H1 (cell line): ENCODE measurements around the gene GTSE1. TPM values are rescaled to one million over a fixed set of nuclear protein-coding genes. Genes with fewer than 3 reads are reported as not detected.

Source experiments
- CTCF ChIA-PET: fragments of 300-600 bp; sonication (Branson Sonifier 250); formaldehyde crosslinking; loops from one replicate; lab custom pipeline; 2021; ENCODE audit not compliant: partially characterized antibody; lab: Charles Lee
- POLR2A ChIA-PET: fragments of 300-600 bp; sonication (Branson Sonifier 250); formaldehyde crosslinking; loops from one replicate; lab custom pipeline; 2021; ENCODE audit warnings: inconsistent platforms; ENCODE audit not compliant: partially characterized antibody; lab: Charles Lee
- DNase-seq, 2 experiments: peaks; one replicate each; pipeline versions ENCODE4 v3.0.0 to v3.0.0-alpha.2; 2010 to 2022; ENCODE audit warnings: low spot score in 2 of 2, low read depth in 1 of 2, mixed read lengths in 1 of 2
- FAIRE-seq: peaks from 2 replicates; lab custom pipeline; 2011; peaks lifted over from hg19 to GRCh38; lab: Jason Lieb, UNC
- H2AFZ ChIP-seq: 2 replicates; pipeline ENCODE4 v1.8.1; 2012; ENCODE audit warnings: low read length, inconsistent platforms
- H2AK5ac ChIP-seq: 2 replicates; pipeline ENCODE4 v1.6.1; 2013; ENCODE audit warnings: low read depth, low read length
- H2BK120ac ChIP-seq: replicated peaks from 2 replicates; pipeline ENCODE3; 2013; ENCODE audit warnings: low read depth, low read length, inconsistent platforms
- H2BK12ac ChIP-seq: 2 replicates; pipeline ENCODE4 v1.6.1; 2013; ENCODE audit warnings: low read depth, low read length
- H2BK15ac ChIP-seq: 2 replicates; pipeline ENCODE4 v1.6.1; 2013; ENCODE audit warnings: low read length
- H2BK20ac ChIP-seq: 2 replicates; pipeline ENCODE4 v1.6.1; 2013; ENCODE audit warnings: low read length
- H2BK5ac ChIP-seq: 2 replicates; pipeline ENCODE4 v1.6.1; 2013; ENCODE audit warnings: low read depth, low read length
- H3K14ac ChIP-seq: 2 replicates; pipeline ENCODE4 v1.6.1; 2013; ENCODE audit warnings: inconsistent platforms; ENCODE audit not compliant: insufficient read length
- H3K18ac ChIP-seq: 2 replicates; pipeline ENCODE4 v1.6.1; 2013; ENCODE audit warnings: low read length; ENCODE audit errors: extremely low read depth
- H3K23ac ChIP-seq: 2 replicates; pipeline ENCODE4 v1.6.1; 2013; ENCODE audit warnings: inconsistent platforms; ENCODE audit not compliant: insufficient read length
- H3K23me2 ChIP-seq: 2 replicates; pipeline ENCODE4 v1.6.1; 2013; ENCODE audit warnings: low read depth, low read length
- H3K27ac ChIP-seq: 2 replicates; pipeline ENCODE4 v1.6.1; 2011; ENCODE audit warnings: low read depth, low read length, inconsistent platforms
- H3K27me3 ChIP-seq, 4 experiments: replicated peaks in 1 of 4; 1 replicate in 1 of 4; 2 replicates in 3 of 4; pipeline versions ENCODE4 v1.6.1 to v1.8.1; 2011 to 2013; ENCODE audit warnings: low read length in 3 of 4, mild to moderate bottlenecking in 3 of 4, inconsistent platforms in 2 of 4, mixed read lengths in 2 of 4, moderate library complexity in 1 of 4; ENCODE audit not compliant: control insufficient read depth in 3 of 4, insufficient read depth in 3 of 4; ENCODE audit errors: extremely low read depth in 1 of 4
- H3K36me3 ChIP-seq, 4 experiments: 2 replicates each; pipeline versions ENCODE4 v1.6.1 to v1.8.1; 2011 to 2013; ENCODE audit warnings: mild to moderate bottlenecking in 4 of 4, low read length in 3 of 4, moderate library complexity in 2 of 4, control low read depth in 1 of 4, inconsistent platforms in 1 of 4; ENCODE audit not compliant: insufficient read depth in 4 of 4, control insufficient read depth in 2 of 4
- H3K4ac ChIP-seq: replicated peaks from 2 replicates; pipeline ENCODE3; 2013; ENCODE audit warnings: low read length, low read depth, mixed read lengths, inconsistent platforms; ENCODE audit not compliant: insufficient read length
- H3K4me1 ChIP-seq, 4 experiments: replicated peaks in 1 of 4; 1 replicate in 1 of 4; 2 replicates in 3 of 4; pipeline versions ENCODE4 v1.6.1 to v1.8.1; 2011 to 2013; ENCODE audit warnings: low read length in 3 of 4, inconsistent platforms in 2 of 4, mixed read lengths in 1 of 4; ENCODE audit not compliant: insufficient read depth in 4 of 4, control insufficient read depth in 3 of 4
- H3K4me2 ChIP-seq, 2 experiments: 2 replicates each; pipeline versions ENCODE4 v1.6.1 to v1.8.1; 2011 to 2013; ENCODE audit warnings: low read depth in 2 of 2, low read length in 2 of 2, control low read depth in 1 of 2, inconsistent platforms in 1 of 2, mild to moderate bottlenecking in 1 of 2; ENCODE audit not compliant: insufficient read depth in 1 of 2
- H3K4me3 ChIP-seq, 4 experiments: fragments of 200-600, 300-600 bp in 1 of 4; sonication (generic), shearing (Covaris generic), sonication (Bioruptor Twin) in 1 of 4; 2 replicates each; pipeline versions ENCODE4 v1.5.1 to v1.8.1; 2011 to 2016; ENCODE audit warnings: low read length in 4 of 4, low read depth in 3 of 4, control low read depth in 2 of 4, inconsistent platforms in 2 of 4, mild to moderate bottlenecking in 2 of 4, mixed read lengths in 1 of 4, moderate library complexity in 1 of 4; ENCODE audit not compliant: insufficient read depth in 2 of 4; ENCODE audit errors: extremely low read depth in 1 of 4
- H3K56ac ChIP-seq: replicated peaks from 2 replicates; pipeline ENCODE3; 2013; ENCODE audit warnings: low read depth, mild to moderate bottlenecking, mixed read lengths, low read length, inconsistent platforms; ENCODE audit not compliant: insufficient read length
- H3K79me1 ChIP-seq: 2 replicates; pipeline ENCODE4 v1.6.1; 2013; ENCODE audit warnings: low read depth, low read length, control low read depth
- H3K79me2 ChIP-seq, 2 experiments: 2 replicates each; pipeline versions ENCODE4 v1.6.1 to v1.8.1; 2012 to 2013; ENCODE audit warnings: low read length in 2 of 2, mild to moderate bottlenecking in 2 of 2, inconsistent platforms in 1 of 2; ENCODE audit not compliant: insufficient read depth in 2 of 2, control insufficient read depth in 1 of 2
- H3K9ac ChIP-seq, 4 experiments: replicated peaks in 1 of 4; 1 replicate in 1 of 4; 2 replicates in 3 of 4; pipeline versions ENCODE4 v1.6.1 to v1.8.1; 2011 to 2013; ENCODE audit warnings: low read depth in 3 of 4, low read length in 3 of 4, control low read depth in 2 of 4, mild to moderate bottlenecking in 2 of 4, moderate library complexity in 2 of 4, inconsistent platforms in 1 of 4; ENCODE audit errors: extremely low read depth in 1 of 4
- H3K9me3 ChIP-seq, 2 experiments: 2 replicates each; pipeline versions ENCODE4 v1.6.1 to v1.8.1; 2012 to 2013; ENCODE audit warnings: mild to moderate bottlenecking in 2 of 2, moderate library complexity in 2 of 2, control low read depth in 1 of 2, inconsistent platforms in 1 of 2, low read depth in 1 of 2, low read length in 1 of 2, mixed read lengths in 1 of 2; ENCODE audit not compliant: insufficient read depth in 2 of 2
- H4K20me1 ChIP-seq, 2 experiments: replicated peaks in 1 of 2; 2 replicates each; pipeline versions ENCODE3 to v1.8.1; 2011 to 2013; ENCODE audit warnings: inconsistent platforms in 2 of 2, low read length in 2 of 2, mild to moderate bottlenecking in 1 of 2; ENCODE audit not compliant: insufficient read depth in 2 of 2, control insufficient read depth in 1 of 2
- H4K5ac ChIP-seq: 2 replicates; pipeline ENCODE4 v1.6.1; 2013; ENCODE audit warnings: low read length, low read depth, mixed read lengths, inconsistent platforms; ENCODE audit not compliant: insufficient read length
- H4K8ac ChIP-seq: 2 replicates; pipeline ENCODE4 v1.8.0; 2013; ENCODE audit warnings: mild to moderate bottlenecking, moderate library complexity, low read length, inconsistent platforms; ENCODE audit not compliant: insufficient read depth; ENCODE audit errors: extremely low read depth
- H4K91ac ChIP-seq: replicated peaks from 2 replicates; pipeline ENCODE3; 2013; ENCODE audit warnings: low read length, mixed read lengths, inconsistent platforms; ENCODE audit not compliant: insufficient read length
- ATF3 ChIP-seq: IDR thresholded peaks from 2 replicates; pipeline ENCODE4 v1.6.1; 2011; ENCODE audit warnings: low read depth, mild to moderate bottlenecking, low read length; ENCODE audit not compliant: insufficient read depth
- BACH1 ChIP-seq: IDR thresholded peaks from 2 replicates; pipeline ENCODE4 v1.6.1; 2012; ENCODE audit warnings: low read length, improper control_type of control experiment
- BRCA1 ChIP-seq: IDR thresholded peaks from 2 replicates; pipeline ENCODE4 v1.6.1; 2012; ENCODE audit warnings: low read depth, low read length, improper control_type of control experiment
- CTCF ChIP-seq, 3 experiments: IDR thresholded peaks; 1 replicate in 2 of 3; 2 replicates in 1 of 3; pipeline versions ENCODE4 v1.5.1 to v1.6.1; 2011; ENCODE audit warnings: low read length in 3 of 3, mild to moderate bottlenecking in 3 of 3, inconsistent platforms in 2 of 3, low read depth in 1 of 3, moderate library complexity in 1 of 3; ENCODE audit not compliant: insufficient read depth in 1 of 3; ENCODE audit errors: control extremely low read depth in 1 of 3
- EZH2 ChIP-seq: fragments of 200-600 bp; sonication (generic); IDR thresholded peaks from 2 replicates; pipeline ENCODE4 v1.7.1; 2012; ENCODE audit warnings: low read depth, mild to moderate bottlenecking, moderate library complexity, low read length, inconsistent platforms; ENCODE audit not compliant: severe bottlenecking
- FOSL1 ChIP-seq: IDR thresholded peaks from 2 replicates; pipeline ENCODE4 v1.6.1; 2011; ENCODE audit warnings: mild to moderate bottlenecking, low read depth, low read length, moderate library complexity; ENCODE audit not compliant: insufficient read depth
- JUN ChIP-seq: IDR thresholded peaks from 2 replicates; pipeline ENCODE4 v1.6.1; 2011; ENCODE audit warnings: low read depth, mild to moderate bottlenecking, improper control_type of control experiment, low read length
- PHF8 ChIP-seq: fragments of 200-600 bp; sonication (generic); conservative IDR thresholded peaks from 2 replicates; pipeline ENCODE4 v1.7.1; 2012; ENCODE audit warnings: low read depth, mild to moderate bottlenecking, inconsistent platforms, low read length, moderate library complexity
- POU5F1 ChIP-seq: IDR thresholded peaks from 2 replicates; pipeline ENCODE4 v1.6.1; 2011; ENCODE audit warnings: low read depth, mild to moderate bottlenecking, low read length, moderate library complexity
- RXRA ChIP-seq: IDR thresholded peaks from 2 replicates; pipeline ENCODE4 v1.6.1; 2011; ENCODE audit warnings: low read depth, mild to moderate bottlenecking, low read length, moderate library complexity; ENCODE audit not compliant: insufficient read depth
- SP2 ChIP-seq: IDR thresholded peaks from 2 replicates; pipeline ENCODE4 v1.6.1; 2012; ENCODE audit warnings: mild to moderate bottlenecking, low read length, inconsistent platforms
- WGBS, 2 experiments: shearing (Covaris generic) in 1 of 2; methylation state at CpG; one replicate each; pipeline versions ENCODE4 v1.1.6 to v1.1.7; 2013 to 2015; ENCODE audit warnings: low lambda C conversion rate in 2 of 2, mixed read lengths in 2 of 2, inconsistent platforms in 1 of 2, low coverage in 1 of 2, missing lambda C conversion rate in 1 of 2; ENCODE audit not compliant: insufficient replicate concordance in 2 of 2, insufficient coverage in 1 of 2, insufficient read length in 1 of 2; ENCODE audit errors: extremely low coverage in 1 of 2, missing lambda C conversion rate in 1 of 2; 5-methylcytosine and 5-hydroxymethylcytosine counted together
- polyA plus RNA-seq, 7 experiments: library from polyadenylated mRNA; depleted of rRNA in 3 of 7; stranded (reverse) in 5 of 7; unstranded in 2 of 7; fragments of >200 nt in 5 of 7; fragments of 200-250 nt in 2 of 7; gene quantifications; 1 replicate in 5 of 7; 2 replicates in 1 of 7; 4 replicates in 1 of 7; pipeline versions ENCODE4 v1.2.1 to v1.2.3, GENCODE V29; 2011 to 2013; ENCODE audit warnings: missing spikeins in 2 of 7, mixed read lengths in 2 of 7
- total RNA-seq: library from RNA; stranded (reverse); fragmentation: NEBNext Ultra II Directional; extraction: Animal tissue kit (Norgen Biotek cat#: 25700); gene quantifications from 2 replicates; pipeline ENCODE4 v1.2.1, GENCODE V29; 2021

Gene GTSE1
- total and polyA plus RNA-seq, 2 of the 8 experiments (the other 6 are each of a cell fraction or from before 2014, with no cell fraction given): 17.5 to 38.6 TPM

- no peak for TF ChIP-seq SP2
- no peak for TF ChIP-seq POU5F1
- no peak for TF ChIP-seq ATF3
- no peak for TF ChIP-seq JUN
- no peak for TF ChIP-seq CTCF (IDR thresholded peaks at IDR 0.05; ENCODE audit: control extremely low read depth in 1 of 3, insufficient read depth in 1 of 3, low read depth in 1 of 3, low read length in 3 of 3)
- TF ChIP-seq PHF8: no peak
- no peak for TF ChIP-seq FOSL1
- no peak for TF ChIP-seq EZH2
- no peak for TF ChIP-seq BACH1
- TF ChIP-seq BRCA1: no peak
- no peak for TF ChIP-seq RXRA
- 97% methylated on average over 7 of the region's 7 CpGs; no CpG with 5 or more reads in 1 of the 2 experiments for WGBS, 2 experiments
- Histone ChIP-seq H2BK120ac (no peak overlapping the region), H3K27ac (no peak overlapping the region), H2BK20ac (no peak overlapping the region), H3K14ac (no peak overlapping the region), H3K4me3 (no peak overlapping the region), H3K79me2 (peaks cover 3 to 24% of the 10 kb centered on the region in 2 experiments; a peak in 3 of 4 replicates), H3K9ac (no peak overlapping the region), H3K4ac (no peak overlapping the region), H3K36me3 (peaks cover 8 to 27% (median 17%) of the 10 kb centered on the region in 4 experiments; a peak in 7 of 8 replicates), H3K27me3 (no peaks in the 10 kb centered on the region), H3K4me2 (no peak overlapping the region), H3K4me1 (peaks cover 4 to 9% (median 5%) of the 10 kb centered on the region in 4 experiments; a peak in 4 of 7 replicates), H2BK12ac (no peak overlapping the region), H3K23me2 (peaks cover 14% of the 10 kb centered on the region), H3K23ac (no peak overlapping the region), H3K18ac (no peak overlapping the region), H4K5ac (no peak overlapping the region), H4K20me1 (peaks cover 4 to 6% of the 10 kb centered on the region in 2 experiments), H4K91ac (no peak overlapping the region), H3K79me1 (peaks cover 6% of the 10 kb centered on the region), H4K8ac (no peak overlapping the region), H2BK15ac (no peak overlapping the region), H2BK5ac (no peak overlapping the region), H3K9me3 (no peaks in the 10 kb centered on the region), H2AK5ac (no peak overlapping the region), H3K56ac (no peak overlapping the region), H2AFZ (no peak overlapping the region)
- CTCF ChIA-PET: interaction anchor here (0.6 to 0.7 kb wide), 3 partner anchors 54 to 1636 kb away, joined by 3 read pairs; no protein-coding TSS in a partner anchor
- POLR2A ChIA-PET: no interaction called here
- FAIRE-seq: no peak
- DNase-seq: no peak
Measured at GRCh38 chr22:46300491-46300890, 3.8 kb downstream of the GTSE1 start.
